Calu3 (cell line): Measurements from ENCODE around the gene FOXP1. TPM values are rescaled to one million over a fixed set of nuclear protein-coding genes. Genes with fewer than 3 reads are reported as not detected.

Experiments used
- BruUV-seq: library from RNA; stranded (reverse); fragments of 400-500 nt; replicated peaks from 2 replicates; lab custom pipeline; 2021; lab: Mats Ljungman, UMichigan
- CTCF ChIA-PET: fragments of 300-600 bp; sonication (Branson Sonifier 250); formaldehyde crosslinking; loops from one replicate; lab custom pipeline; 2022; ENCODE audit warnings: antibody characterized with exemption; lab: Charles Lee
- DNase-seq: peaks from one replicate; pipeline ENCODE4 v3.0.0; 2022
- H3K27ac Mint-ChIP-seq: one replicate; pipeline ENCODE4 v1.8.0; 2022; ENCODE audit warnings: mixed read lengths; ENCODE audit not compliant: unreplicated experiment
- H3K27me3 Mint-ChIP-seq: one replicate; pipeline ENCODE4 v1.8.0; 2022; ENCODE audit warnings: mixed read lengths; ENCODE audit not compliant: unreplicated experiment
- H3K36me3 Mint-ChIP-seq: one replicate; pipeline ENCODE4 v1.8.0; 2022; ENCODE audit warnings: mild to moderate bottlenecking, moderate library complexity, mixed read lengths; ENCODE audit not compliant: insufficient read depth, unreplicated experiment
- H3K4me1 Mint-ChIP-seq: one replicate; pipeline ENCODE4 v1.8.0; 2022; ENCODE audit warnings: mild to moderate bottlenecking, low read depth, mixed read lengths; ENCODE audit not compliant: unreplicated experiment
- H3K4me3 Mint-ChIP-seq: one replicate; pipeline ENCODE4 v1.8.0; 2022; ENCODE audit warnings: mild to moderate bottlenecking, low read depth, moderate library complexity, mixed read lengths; ENCODE audit not compliant: unreplicated experiment
- H3K9me3 Mint-ChIP-seq: one replicate; pipeline ENCODE4 v1.8.0; 2022; ENCODE audit warnings: low read depth, mixed read lengths; ENCODE audit not compliant: unreplicated experiment
- intact Hi-C: fragments of 100-400 bp; cut with micrococcal nuclease; formaldehyde crosslinking; loops from one replicate; pipeline ENCODE4 v1.10.0; 2022; ENCODE audit not compliant: unreplicated experiment
- total RNA-seq: library from RNA; stranded (reverse); gene quantifications from 2 replicates; pipeline ENCODE4 v1.2.3, GENCODE V29; 2022
- TF ChIP-seq, protein P1 (sequence below): fragments of 200-600 bp; IDR thresholded peaks from one replicate; pipeline ENCODE4 v1.8.0; 2022; ENCODE audit warnings: antibody characterized with exemption; ENCODE audit not compliant: unreplicated experiment

The FOXP1 gene
- total RNA-seq, 1 experiment from 2014 or later = 82.8 TPM

DNA sequence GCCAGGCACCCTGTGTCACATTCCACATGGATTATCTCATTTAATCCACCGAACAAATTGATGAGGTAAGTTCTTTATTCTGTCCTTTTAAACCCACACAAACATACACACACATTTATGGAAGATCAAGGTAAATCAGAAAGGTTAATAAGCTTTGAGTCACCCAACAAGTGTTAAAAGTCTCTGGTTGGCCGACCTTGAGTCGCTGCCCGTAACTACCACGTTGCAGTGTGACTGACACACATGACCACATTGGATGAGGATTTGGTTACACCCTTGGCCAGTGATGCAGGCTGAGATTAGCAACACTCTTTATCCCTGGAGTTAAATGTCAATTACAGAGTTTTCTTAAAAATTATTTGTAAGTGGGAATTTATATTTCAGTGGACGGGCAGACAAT, 19.2 kb downstream of the FOXP1 start:
- H3K27me3 Mint-ChIP-seq = no peaks in the 10 kb centered on the region
- H3K27ac Mint-ChIP-seq = no peak overlapping the region
- TF ChIP-seq, protein P1, sequence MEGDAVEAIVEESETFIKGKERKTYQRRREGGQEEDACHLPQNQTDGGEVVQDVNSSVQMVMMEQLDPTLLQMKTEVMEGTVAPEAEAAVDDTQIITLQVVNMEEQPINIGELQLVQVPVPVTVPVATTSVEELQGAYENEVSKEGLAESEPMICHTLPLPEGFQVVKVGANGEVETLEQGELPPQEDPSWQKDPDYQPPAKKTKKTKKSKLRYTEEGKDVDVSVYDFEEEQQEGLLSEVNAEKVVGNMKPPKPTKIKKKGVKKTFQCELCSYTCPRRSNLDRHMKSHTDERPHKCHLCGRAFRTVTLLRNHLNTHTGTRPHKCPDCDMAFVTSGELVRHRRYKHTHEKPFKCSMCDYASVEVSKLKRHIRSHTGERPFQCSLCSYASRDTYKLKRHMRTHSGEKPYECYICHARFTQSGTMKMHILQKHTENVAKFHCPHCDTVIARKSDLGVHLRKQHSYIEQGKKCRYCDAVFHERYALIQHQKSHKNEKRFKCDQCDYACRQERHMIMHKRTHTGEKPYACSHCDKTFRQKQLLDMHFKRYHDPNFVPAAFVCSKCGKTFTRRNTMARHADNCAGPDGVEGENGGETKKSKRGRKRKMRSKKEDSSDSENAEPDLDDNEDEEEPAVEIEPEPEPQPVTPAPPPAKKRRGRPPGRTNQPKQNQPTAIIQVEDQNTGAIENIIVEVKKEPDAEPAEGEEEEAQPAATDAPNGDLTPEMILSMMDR = no peak
- H3K4me3 Mint-ChIP-seq = no peak overlapping the region
- BruUV-seq = no TSS peak
- H3K4me1 Mint-ChIP-seq = peaks cover 30% of the 10 kb centered on the region
- CTCF ChIA-PET = no interaction called here
- peaks cover 5% of the 10 kb centered on the region for H3K36me3 Mint-ChIP-seq
- intact Hi-C loops = no loop called here
- no peaks in the 10 kb centered on the region for H3K9me3 Mint-ChIP-seq
- no peak for DNase-seq

DNA sequence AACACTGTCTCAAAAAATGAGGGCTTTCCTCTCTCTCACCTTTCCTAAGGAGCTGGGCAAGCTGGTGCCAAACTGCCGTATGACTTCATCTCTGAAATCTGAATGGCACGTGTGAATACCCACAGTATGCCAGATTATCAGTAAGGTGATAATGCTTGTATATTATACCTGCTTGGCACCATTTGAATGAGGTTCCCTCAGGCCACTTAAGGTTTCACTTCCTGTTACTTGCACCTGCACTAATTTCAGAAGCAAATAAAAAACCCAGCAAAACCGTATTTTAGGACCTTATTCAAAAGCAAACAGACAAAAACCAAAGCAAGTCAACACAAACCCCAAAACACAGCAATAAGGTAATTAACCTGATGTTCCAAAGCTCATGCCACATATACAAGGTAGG, 19.7 kb downstream of the FOXP1 start:
- Mint-ChIP-seq H3K36me3 (peaks cover 5% of the 10 kb centered on the region), H3K4me1 (peaks cover 30% of the 10 kb centered on the region), H3K27me3 (no peaks in the 10 kb centered on the region), H3K9me3 (no peaks in the 10 kb centered on the region), H3K4me3 (no peak overlapping the region), H3K27ac (no peak overlapping the region)
- TF ChIP-seq, protein P1 = no peak
- intact Hi-C loops = no loop called here
- BruUV-seq = no TSS peak
- CTCF ChIA-PET = no interaction called here
- DNase-seq = no peak

DNA sequence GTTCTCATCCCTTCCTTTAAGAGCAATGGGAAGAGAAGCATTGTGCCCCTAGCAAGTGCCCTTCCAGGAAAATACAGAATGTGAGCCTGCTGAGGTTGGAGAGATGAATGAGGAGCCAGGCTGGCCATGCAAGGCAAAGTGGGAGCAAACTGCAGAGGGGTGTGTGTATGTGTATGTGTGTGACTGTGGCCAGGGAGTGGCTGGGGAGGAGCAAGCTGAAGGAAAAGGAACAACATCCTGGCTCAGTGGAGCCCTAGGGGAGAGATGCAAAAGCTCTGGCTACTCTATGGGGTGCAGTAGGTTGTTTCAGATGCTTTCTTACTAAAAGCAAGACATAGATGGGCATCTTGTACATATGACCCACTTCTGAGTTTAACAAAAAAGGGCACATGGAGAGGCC, 20.6 kb downstream of the FOXP1 start:
- no peaks in the 10 kb centered on the region for H3K27me3 Mint-ChIP-seq
- TF ChIP-seq, protein P1 = no peak
- intact Hi-C loops = no loop called here
- no peak overlapping the region for H3K27ac Mint-ChIP-seq
- no TSS peak for BruUV-seq
- no peaks in the 10 kb centered on the region for H3K9me3 Mint-ChIP-seq
- CTCF ChIA-PET = no interaction called here
- peaks cover 9% of the 10 kb centered on the region for H3K36me3 Mint-ChIP-seq
- H3K4me3 Mint-ChIP-seq = no peak overlapping the region
- DNase-seq = no peak
- peaks cover 30% of the 10 kb centered on the region for H3K4me1 Mint-ChIP-seq

DNA sequence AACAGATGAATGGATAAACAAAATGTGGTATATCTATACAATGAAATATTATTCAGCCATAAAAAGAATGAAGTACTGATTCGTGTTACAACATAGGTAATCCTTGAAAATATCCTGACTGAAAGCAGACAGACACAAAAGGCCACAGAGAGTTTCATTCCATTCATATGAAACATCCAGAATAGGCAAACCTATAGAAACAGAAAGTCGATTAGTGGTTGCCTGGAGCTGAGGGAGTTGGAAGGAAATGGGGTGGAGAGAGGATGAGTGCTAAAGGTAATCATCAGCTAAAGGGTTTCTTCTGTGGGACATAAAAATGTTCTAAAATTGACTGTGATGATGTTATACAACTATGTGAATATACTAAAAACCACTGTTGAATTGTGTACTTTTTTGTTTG, 22.9 kb downstream of the FOXP1 start:
- no peak for DNase-seq
- intact Hi-C loops = no loop called here
- H3K9me3 Mint-ChIP-seq = no peaks in the 10 kb centered on the region
- H3K27me3 Mint-ChIP-seq = no peaks in the 10 kb centered on the region
- peaks cover 30% of the 10 kb centered on the region for H3K4me1 Mint-ChIP-seq
- TF ChIP-seq, protein P1 = no peak
- CTCF ChIA-PET = interaction anchor here (0.6 kb wide), 1 partner anchor 59 kb away, joined by 4 read pairs; no protein-coding TSS in a partner anchor
- no peak overlapping the region for H3K4me3 Mint-ChIP-seq
- peaks cover 10% of the 10 kb centered on the region for H3K36me3 Mint-ChIP-seq
- no TSS peak for BruUV-seq
- no peak overlapping the region for H3K27ac Mint-ChIP-seq
